Cardiac muscle cell (in vitro differentiated cells and primary cell): Measurements from ENCODE around the gene KYNU. TPM values are rescaled to one million over a fixed set of nuclear protein-coding genes. Genes with fewer than 3 reads are reported as not detected.
"Not testable (repeated sequence)": the region's sequence is repeated elsewhere in the genome, so short reads cannot be mapped to it uniquely, and the experiment has no call there.

Experiments
- DNase-seq, 2 donors: peaks; one replicate each; pipeline versions ENCODE4 v3.0.0 to v3.0.0-alpha.2; 2010 to 2017; ENCODE audit warnings: low read depth in 1 of 2, low spot score in 1 of 2
- H3K27ac ChIP-seq: fragments of 200-600 bp; sonication (generic); 2 replicates; pipeline ENCODE4 v1.5.1; 2016
- H3K27me3 ChIP-seq: fragments of 200-600 bp; sonication (generic); 2 replicates; pipeline ENCODE4 v1.6.0; 2016; ENCODE audit warnings: control low read depth
- H3K36me3 ChIP-seq: fragments of 200-600 bp; sonication (generic); 2 replicates; pipeline ENCODE4 v1.5.1; 2016; ENCODE audit warnings: control low read depth
- H3K4me1 ChIP-seq: fragments of 200-600 bp; sonication (generic); 2 replicates; pipeline ENCODE4 v1.8.1; 2017; ENCODE audit warnings: low read depth, mild to moderate bottlenecking, mixed run types
- H3K4me3 ChIP-seq: fragments of 200-600 bp; sonication (generic); 2 replicates; pipeline ENCODE4 v1.5.1; 2016; ENCODE audit warnings: mild to moderate bottlenecking
- H3K9me3 ChIP-seq: fragments of 200-600 bp; sonication (generic); 2 replicates; pipeline ENCODE4 v1.5.1; 2017; ENCODE audit warnings: low read depth, mild to moderate bottlenecking, control low read depth
- CTCF ChIP-seq: IDR thresholded peaks from 2 replicates; pipeline ENCODE4 v1.5.1; 2012; ENCODE audit warnings: low read depth, mild to moderate bottlenecking, low read length
- polyA plus RNA-seq: library from polyadenylated mRNA; unstranded; fragments of >200 nt; fragmentation: Nextera tagmentation; extraction: Ambion mirVana; gene quantifications from 2 replicates; pipeline ENCODE4 v1.2.1, GENCODE V29; 2016
- total RNA-seq: library from RNA; depleted of rRNA; stranded (reverse); fragments of >200 nt; gene quantifications from 2 replicates; pipeline ENCODE4 v1.2.3, GENCODE V29; 2016

KYNU gene
- total and polyA plus RNA-seq, 2 experiments from 2014 or later, result 0.12 to 0.24 TPM

- H3K4me3 ChIP-seq, result no peak overlapping the region
- no peaks in the 10 kb centered on the region for H3K4me1 ChIP-seq
- H3K36me3 ChIP-seq, result no peaks in the 10 kb centered on the region
- H3K9me3 ChIP-seq, result no peaks in the 10 kb centered on the region
- no peak for TF ChIP-seq CTCF
- DNase-seq, result no peak
- no peak overlapping the region for H3K27ac ChIP-seq
- no peaks in the 10 kb centered on the region for H3K27me3 ChIP-seq
Observed at GRCh38 chr2:143088388-143088787, 210.9 kb downstream of the KYNU start.

DNA sequence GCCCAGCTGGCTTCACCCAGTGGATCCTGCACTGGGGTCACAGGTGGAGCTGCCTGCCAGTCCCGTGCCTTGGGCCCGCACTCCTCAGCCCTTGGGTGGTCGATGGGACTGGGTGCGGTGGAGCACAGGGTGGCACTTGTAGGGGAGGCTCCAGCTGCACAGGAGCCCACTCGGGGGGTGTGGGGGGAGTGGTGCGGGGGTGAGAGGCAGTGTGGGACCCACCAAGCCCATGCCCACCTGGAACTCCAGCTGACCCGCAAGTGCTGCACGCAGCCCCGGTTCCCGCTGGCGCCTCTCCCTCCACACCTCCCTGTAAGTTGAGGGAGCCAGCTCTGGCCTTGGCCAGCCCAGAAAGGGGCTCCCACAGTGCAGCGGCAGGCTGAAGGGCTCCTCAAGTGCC, 212.1 kb downstream of the KYNU start:
- H3K4me1 ChIP-seq, DNase-seq, H3K36me3 ChIP-seq, H3K27ac ChIP-seq, H3K4me3 ChIP-seq, H3K9me3 ChIP-seq, H3K27me3 ChIP-seq: not testable (repeated sequence)
